Measurements from ENCODE around the gene ORC6. TPM values are rescaled to one million over a fixed set of nuclear protein-coding genes. Genes with fewer than 3 reads are reported as not detected.

The ORC6 gene
- total and polyA plus RNA-seq, 10 of the 15 experiments (the other 5 are each of a cell fraction or from before 2014, with no cell fraction given): 25.7 to 88.5 (median 49.1) TPM

- peak; percentile 41 for TF ChIP-seq BCL3 (IDR thresholded peaks at IDR 0.05; ENCODE audit: borderline replicate concordance, insufficient read depth, low read depth, low read length, poor library complexity, severe bottlenecking)
- TF ChIP-seq SMAD1 (IDR thresholded peaks at IDR 0.05; ENCODE audit: low read depth, partially characterized antibody): no peak
- TF ChIP-seq ZNF687 (IDR thresholded peaks at IDR 0.05): 0 out of 2 replicates have a peak, but pooled peaks have one; percentile 14
- TF ChIP-seq SRF (IDR thresholded peaks at IDR 0.05; ENCODE audit: low read depth in 2 of 2, low read length in 2 of 2): 0 out of 4 replicates have a peak, but pooled peaks of 1 of the 2 experiments have one; percentile 40
- no peak for TF ChIP-seq KAT2A (conservative IDR thresholded peaks at IDR 0.05; ENCODE audit: control insufficient read depth, low read depth, low read length)
- 0 out of 2 replicates have a peak, but pooled peaks have one; percentile 41 for TF ChIP-seq CBFB (IDR thresholded peaks at IDR 0.05; ENCODE audit: low read depth)
- TF ChIP-seq RCOR1 (conservative IDR thresholded peaks at IDR 0.05; ENCODE audit: low read depth, low read length): no peak
- TF ChIP-seq WRNIP1 (IDR thresholded peaks at IDR 0.05; ENCODE audit: borderline replicate concordance, low read depth, low read length): 0 out of 2 replicates have a peak, but pooled peaks have one; percentile 63
- peak; percentile 60 for TF ChIP-seq YY1 (IDR thresholded peaks at IDR 0.05; ENCODE audit: low read depth, low read length)
- TF ChIP-seq SPI1 (IDR thresholded peaks at IDR 0.05; ENCODE audit: borderline replicate concordance, insufficient read depth, low read depth, low read length): peak; percentile 97
- TF ChIP-seq MTA2 (IDR thresholded peaks at IDR 0.05; ENCODE audit: low read depth): peak; percentile 28; the same call in 1 of the 2 replicates
- TF ChIP-seq CREM (IDR thresholded peaks at IDR 0.05; ENCODE audit: low read depth): peak; percentile 46; the same call in 1 of the 2 replicates
- TF ChIP-seq RELB (IDR thresholded peaks at IDR 0.05; ENCODE audit: low read depth): peak; percentile 34; the same call in 1 of the 2 replicates
- no peak for TF ChIP-seq MXI1 (IDR thresholded peaks at IDR 0.05; ENCODE audit: low read depth, low read length)
- TF ChIP-seq CBX3 (IDR thresholded peaks at IDR 0.05; ENCODE audit: borderline replicate concordance, low read depth): no peak
- peak; percentile 29; the same call in 1 of the 2 replicates for TF ChIP-seq PAX5 (IDR thresholded peaks at IDR 0.05; ENCODE audit: borderline replicate concordance, low read depth, low read length)
Observed at GRCh38 chr16:46658925-46659324, 30.5 kb upstream of the ORC6 start (continued).

Data from GM12878 (cell line).